GM18870 (cell line): Measurements from ENCODE around the gene RABGGTA.

Experiments used
- ATAC-seq: cut with Tn5 transposase; IDR thresholded peaks from one replicate; pipeline ENCODE4 v1.9.1; 2021; ENCODE audit warnings: moderate library complexity; ENCODE audit not compliant: unreplicated experiment

The RABGGTA gene

DNA sequence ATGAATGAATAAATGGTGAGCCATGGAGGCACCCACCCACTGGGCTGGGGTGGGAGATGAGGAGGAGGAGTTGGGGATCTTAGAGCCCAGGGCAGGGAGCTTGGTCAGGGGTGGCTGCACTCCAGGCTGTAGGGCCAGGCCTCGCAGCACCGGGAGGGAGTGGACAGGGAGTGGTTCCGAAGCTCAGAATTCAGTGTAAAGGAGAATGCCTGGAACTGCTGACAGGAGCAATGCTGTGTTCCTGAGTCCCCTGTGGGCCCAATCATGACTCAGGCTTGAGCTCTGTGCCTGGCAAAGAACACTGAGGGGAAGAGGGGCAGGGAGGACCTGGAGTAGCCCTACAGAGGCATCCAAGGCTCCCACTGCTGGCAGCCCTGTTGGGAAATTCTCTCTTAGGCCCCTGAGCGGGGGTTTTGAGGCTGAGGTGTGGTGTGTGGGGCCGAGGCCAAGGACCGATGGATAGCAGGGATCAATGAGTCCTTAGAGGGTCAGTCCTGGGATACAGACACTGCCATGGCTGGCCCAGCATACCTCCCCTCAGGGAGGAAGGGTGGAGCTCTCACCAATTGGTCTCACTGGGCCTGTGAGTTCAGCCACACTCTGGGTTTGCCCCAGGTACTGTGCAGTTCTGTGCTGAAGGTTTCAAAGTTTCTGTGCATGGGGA, 9.5 kb upstream of the RABGGTA start:
- no peak for ATAC-seq

DNA sequence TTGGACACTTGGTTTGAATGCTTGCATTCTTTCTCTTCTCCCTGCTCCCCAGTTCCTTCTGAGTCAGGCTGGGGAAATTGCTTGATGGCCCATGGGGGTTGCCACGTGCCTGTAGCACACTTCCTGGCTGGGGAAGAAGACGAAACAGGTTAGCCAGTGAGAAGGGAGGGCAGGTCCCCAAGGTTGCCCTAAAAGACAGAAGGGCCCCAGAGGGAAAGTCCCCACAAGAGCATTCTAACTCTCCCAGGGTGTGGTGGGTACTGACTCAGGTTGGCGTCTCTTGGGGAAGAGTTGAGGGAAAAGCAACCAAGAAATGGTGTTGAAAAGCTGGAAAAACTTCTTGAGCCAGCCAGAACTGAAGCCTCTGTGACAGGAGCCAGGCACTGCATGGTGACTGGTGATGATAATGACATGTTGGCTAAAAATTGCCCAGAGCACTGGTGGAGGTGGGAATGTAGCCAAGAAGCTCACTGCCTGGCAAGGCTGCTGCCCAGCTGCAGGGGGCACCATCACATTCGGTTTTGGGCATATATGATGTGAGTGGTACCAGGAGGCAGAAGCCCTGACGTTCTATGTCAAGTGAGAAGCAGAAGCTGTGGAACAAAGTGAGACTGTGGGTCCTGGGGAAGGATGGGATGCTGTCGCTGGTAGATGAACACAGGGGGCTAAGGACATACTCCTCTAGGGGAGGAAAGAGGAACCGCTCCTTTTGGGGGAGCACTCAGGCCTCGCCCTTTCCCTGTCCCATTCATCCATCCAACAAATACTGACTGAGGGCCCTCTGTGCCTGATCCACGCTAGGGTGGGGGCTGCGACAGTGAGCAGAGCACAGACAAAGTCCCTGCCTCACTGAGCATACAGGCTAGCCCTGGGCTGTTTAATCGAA, 8.1 kb upstream of the RABGGTA start:
- ATAC-seq, result no peak

DNA sequence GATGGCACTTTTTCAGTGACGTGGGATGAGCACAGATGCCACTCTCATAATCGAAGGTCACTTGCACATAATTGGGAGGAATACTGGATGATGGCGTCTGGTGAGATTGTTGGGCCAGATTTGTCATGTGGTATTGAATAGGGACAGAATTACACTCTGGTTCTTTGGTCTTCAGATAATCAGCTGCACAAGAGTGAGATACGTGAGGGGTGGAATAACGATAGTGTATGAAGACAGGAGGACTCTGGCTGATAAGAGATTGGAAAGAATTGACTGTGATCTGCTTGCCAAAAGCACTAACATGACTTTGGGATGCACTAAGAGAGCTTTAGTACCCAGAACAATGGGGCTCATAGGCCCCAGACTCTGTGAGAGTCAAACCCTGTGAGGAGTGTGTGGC, 7.0 kb upstream of the RABGGTA start:
- ATAC-seq, result no peak

DNA sequence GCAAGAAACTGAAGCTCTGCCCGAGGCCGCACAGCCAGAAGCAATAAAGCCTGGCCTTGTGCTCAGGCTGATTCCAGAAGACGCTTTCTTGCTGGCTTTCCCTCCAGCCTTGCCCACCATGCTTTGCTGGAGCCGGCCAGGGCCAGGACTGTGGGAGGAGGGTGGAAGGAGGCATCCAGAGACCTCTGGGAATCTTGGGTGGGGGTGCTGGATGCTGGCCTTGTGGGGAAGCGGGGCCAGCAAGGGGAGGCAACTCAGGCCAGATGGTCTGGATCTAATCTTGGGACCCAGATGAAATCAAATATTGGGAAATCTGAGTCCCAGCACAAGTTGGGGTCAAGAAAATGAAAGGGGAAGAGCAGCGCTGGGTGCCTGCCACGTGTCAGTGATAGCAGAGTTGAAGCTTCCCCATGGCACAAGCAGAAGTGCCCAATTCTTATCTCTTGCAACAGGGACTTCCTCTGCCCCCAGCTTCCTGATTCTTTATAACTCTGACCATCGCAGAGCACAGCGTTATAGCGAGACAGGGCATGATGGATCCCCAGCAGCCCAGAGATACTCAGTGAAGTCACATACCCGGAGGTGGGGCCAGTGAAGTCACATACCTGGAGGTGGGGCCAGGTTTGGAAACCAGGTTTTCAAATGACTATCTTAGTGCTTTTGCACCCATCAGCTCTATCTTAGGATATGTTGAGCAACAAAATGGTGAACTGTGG, 6.4 kb upstream of the RABGGTA start:
- no peak for ATAC-seq

DNA sequence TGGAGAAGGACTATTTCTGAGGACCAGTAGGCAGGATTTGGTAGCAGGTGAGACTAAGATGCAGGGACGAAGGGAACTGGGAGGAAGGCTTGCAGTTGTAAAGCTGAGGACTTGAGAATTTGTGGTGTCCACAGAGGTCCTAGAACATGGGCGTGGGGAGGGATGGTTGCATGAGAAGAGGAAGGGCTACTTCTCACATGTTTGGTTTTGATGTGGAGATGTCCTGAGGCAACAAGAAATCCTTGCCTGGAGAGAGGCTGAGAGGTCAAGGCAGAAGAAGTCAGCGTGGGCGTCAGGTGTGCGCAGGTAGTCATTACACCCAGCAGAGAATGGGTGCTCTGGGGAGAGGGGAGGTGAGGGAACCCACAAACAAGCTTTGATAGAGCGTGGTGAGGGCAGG, 5.7 kb upstream of the RABGGTA start:
- ATAC-seq, result no peak

DNA sequence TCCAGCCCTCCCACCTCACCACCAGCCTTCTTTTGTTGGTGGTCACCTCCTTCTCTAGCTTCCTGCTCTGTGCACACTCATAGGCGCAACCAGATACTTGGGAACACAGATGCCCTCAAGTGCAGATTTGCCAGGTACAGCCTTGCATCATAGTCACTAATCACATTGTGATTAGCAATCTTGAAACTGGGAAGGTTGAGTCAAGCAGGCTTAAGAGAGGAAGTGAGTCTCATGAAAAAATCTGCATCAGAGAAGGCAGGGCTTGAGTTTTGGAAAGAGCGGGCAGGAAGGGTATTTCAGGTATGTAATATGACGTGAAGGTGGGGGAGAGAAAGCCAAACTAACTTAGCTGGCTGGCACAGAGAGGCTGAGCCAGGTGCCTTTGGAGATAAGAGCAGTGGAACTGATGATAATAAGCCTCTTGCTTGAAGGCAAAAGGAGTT, 2.7 kb upstream of the RABGGTA start:
- peak; percentile 71 for ATAC-seq

DNA sequence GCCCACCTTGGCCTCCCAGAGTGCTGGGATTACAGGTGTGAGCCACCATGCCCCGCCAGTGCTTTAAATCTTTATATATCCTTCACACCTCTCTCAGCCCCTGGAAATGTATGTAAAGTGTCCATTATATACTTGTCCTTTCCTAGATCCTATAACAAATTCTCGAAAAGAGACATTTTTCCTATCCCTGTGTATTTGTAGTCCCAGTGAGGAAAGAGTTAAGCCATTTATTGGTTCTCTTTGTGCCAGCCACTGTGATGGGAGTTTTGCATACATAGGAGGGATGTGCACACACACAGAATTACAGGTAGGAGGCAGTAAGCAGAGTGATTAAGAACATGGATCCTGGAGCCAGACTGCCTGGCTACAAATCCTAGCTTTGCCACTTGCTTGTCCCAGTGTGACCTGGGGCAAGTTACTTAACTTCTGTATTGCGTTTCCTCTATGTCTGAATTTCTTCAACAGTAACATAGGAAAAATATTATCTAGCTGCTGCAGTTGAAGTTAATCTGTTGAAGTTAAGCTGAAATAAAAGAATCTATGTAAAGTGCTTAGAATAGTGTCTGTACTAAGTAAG, 2.1 kb upstream of the RABGGTA start:
- no peak for ATAC-seq

DNA sequence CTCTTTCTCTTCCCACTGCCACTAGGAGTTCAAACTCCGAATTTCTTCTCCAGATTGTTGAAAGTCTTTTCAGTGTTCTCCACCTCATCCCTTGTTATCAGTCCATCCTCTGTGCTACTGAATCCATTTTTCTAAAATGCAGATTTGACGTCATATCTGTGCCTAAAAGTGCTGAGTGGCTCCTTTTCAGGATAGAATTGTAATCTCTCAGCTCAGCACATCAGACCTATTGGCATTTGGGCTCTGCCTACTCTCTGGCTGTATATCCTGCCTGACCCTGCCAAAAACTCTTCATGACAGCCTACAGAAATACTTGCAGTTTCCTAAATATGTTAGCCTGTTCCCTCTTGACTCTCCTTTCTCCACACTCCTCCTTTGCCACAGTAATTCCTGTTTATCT, 1.1 kb upstream of the RABGGTA start:
- ATAC-seq, result no peak

DNA sequence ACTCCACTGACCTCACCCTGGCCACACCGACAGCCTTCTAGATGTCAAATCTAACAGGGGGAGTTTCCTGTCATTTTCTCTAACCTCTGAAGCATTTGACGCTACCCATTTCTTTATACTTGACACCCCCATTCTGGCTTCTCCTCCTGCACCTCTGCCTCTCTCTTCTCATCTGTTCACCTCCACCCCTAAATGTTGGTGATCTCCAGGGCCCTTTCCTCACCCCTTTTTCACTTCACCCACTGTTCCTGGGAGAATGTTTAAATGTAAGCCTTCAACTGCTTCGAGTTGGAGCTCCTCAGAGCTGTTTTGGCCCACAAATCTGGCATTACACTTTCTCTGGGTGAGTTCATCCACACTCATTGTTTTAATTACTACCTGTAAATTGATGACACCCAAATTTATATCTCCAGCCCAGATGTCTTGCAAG, 452 bp upstream of the RABGGTA start:
- ATAC-seq, result no peak

DNA sequence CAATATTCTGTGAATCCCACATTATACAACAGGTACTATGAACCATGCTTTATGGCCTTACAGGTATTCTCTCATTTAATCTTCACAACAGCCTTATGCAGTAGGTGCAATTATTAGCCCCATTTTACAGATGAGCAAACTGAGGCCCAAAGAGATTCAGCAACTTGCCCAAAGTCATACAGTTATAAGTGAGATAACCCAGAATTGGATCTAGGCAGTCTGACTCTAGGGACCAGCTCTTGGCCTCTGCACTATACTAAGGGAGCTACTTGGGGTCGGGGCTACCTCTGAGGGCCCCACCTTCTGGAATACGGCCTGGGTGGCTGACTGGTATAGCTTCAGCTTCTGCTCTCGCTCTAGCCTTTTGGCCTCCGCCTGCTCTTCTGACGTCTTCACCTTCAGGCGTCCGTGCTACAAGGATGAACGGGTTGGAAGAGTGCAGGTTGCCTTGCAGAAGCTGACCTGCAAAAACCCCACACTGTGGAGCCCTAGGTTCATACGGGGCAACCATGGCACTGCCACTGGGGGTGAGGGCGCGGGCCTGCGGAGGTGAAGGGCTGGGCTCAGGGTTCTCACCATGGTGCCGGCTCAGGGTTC, 762 bp downstream of the RABGGTA start:
- ATAC-seq, result no peak

DNA sequence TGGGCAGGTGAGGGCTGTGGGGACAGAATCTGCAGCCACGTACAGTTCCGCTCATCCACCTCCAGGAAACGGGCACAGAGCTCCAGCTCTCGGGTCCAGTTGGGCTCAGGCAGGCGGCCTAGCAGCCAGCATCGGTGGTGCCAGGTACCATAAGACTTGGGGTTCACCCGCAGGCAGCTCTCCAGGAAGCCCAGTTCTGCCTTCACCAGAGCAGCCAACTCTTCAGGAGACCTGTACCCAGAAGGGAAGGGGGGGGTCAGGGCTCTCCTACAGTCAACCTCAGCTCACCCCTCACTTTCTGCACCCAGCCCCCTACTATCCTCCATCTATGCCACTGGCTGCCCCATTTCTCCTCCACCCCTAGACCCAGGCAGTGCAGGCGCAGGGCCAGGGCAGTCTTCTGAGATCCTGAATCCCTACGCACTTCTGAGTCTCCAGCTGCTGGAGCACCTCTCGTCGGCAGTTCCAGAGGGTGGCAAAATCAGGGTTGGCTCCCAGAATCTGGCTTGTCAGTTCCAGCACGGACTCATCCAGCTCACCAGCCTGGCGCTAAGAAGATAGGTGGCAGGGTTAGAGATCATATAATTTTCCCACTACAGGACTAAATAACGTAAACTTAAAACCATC, 1.4 kb downstream of the RABGGTA start:
- no peak for ATAC-seq

DNA sequence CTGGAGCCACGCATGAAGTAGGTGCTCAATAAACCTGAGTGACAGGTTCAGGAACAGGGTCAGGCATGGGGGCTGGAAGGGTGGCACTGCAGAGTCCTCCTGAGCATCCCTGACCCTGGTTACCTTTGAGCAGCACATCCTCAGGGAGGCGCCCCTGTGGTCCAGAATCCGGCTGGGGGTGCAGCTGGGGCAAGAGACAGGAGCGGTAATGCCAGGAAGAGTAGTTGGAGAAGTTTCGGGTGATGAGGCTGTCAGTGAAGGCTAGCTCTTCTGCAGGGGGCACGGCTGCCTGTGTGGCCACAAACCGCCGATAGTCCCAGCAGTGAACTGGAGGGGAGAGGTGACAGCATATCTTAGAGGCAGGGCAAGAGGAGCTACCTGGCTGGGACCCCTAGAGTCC, 2.0 kb downstream of the RABGGTA start:
- no peak for ATAC-seq

DNA sequence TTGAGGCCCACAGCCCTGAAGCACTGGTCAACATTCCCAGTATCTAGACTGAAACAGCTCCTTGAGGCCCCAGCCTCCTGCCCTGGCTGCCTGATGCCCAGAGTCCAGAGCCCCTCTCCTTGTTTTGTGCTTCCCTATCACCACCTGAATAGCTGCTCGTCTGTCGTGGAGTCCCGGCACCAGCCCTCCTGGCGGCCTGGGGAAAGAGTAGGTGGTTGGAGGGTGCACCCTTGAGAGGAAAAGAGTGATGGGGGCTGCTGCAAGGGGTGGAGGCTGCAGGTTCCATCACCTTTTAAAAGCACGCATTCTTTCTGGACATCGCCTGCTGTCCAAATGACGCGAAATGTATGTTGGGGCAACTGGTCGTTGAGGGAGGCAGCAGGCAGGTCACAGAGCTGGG, 3.2 kb downstream of the RABGGTA start:
- no peak for ATAC-seq

DNA sequence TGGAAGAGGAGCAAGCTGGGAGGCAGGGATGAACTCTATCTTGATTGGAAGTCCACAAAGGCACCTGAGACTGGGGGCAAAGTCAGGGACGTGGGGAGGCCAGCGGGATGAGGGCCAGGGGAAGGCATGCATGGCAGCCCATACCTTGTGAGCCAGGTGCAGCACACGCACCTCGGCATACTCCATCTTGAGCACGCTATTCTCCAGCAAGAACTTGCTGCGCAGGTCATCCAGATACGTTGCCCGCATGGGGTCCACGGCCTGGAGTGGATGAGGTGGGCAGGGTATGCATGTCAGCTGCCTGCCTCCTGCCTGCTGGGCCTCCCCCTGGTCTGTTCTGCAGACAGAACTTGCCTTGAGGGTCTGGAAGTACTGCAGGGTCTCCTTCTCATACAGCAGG, 3.9 kb downstream of the RABGGTA start:
- ATAC-seq, result no peak

DNA sequence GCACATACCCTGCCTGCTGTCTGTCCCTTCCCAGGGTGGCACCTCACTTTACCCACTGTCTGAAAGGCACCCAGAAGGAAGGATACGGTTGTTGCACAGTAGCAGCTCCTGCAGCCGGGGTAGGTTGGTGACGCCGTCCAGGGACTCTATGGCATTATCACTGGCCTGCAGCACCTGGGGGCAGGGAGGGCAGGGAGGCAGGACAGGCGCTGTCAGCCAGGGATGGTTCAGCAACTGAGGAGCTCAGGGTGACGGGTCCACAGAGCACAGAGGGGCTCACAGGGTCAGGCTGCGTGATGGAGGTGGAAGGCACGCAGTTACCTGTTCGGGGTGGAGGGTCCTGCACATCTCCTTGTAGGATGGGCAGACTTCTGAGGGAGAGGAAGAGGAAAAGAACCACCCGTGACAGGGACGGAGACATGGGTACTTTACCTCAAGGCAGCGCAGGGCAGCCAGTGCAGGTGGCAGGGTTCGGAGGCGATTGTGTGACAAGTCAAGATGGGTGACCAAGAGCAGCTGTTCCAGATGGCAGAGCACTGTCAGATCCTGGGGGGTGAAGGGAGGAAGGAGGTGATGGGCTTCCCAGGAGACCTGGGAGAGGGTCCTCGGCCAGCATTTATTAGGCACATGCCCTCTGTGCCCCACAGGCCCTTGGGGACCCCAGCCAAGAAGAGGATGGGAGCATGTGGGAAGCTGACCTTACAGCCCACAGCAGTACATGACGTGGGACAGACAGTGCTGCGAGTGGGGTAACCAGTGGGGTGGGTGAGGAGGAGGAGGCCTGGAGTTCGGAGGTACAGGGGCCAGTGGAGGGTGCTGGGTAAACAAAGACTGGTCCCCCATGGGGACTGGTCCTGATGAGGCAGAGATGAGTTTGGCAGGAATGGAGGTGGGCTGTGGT, 4.8 kb downstream of the RABGGTA start:
- ATAC-seq, result no peak

DNA sequence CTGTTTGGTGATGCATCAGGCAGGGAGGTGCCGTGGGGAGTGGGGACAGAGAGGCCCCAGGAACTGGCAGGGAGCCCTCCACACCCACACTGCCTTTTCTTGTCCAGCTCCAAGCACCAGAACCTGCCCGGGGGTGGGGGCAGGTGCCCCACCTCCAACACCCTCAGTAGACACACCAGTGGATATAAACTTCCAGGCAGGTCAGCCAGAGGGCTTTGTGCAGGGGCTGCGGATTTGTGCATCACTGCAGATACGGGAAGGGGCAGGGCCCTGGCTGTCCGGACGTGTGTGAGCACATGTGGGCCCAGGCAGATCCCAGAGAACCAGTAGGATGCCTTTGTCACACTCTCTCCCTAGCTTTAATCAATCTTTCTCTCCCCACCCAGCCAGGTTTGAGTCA, 7.1 kb downstream of the RABGGTA start:
- no peak for ATAC-seq

DNA sequence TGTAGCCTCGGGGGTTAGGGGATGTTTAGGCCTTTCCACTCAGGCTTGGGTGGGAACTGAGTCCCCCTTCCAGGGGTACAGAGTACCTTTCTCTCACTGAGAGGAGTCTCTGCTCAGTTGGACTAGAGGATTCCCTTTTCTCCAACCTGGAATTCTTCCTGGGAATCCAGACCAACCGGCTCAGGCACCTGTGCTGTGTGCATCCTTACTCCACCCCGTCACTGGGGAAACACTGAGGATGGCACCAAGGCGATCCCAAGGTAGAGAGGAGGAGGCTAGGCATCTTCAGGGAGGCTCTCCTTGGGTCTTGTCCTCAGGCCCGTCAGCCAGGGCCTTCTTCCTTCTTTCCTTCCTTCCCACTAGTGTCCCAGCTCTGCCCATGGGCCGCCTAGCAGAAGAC, 7.5 kb downstream of the RABGGTA start:
- no peak for ATAC-seq

DNA sequence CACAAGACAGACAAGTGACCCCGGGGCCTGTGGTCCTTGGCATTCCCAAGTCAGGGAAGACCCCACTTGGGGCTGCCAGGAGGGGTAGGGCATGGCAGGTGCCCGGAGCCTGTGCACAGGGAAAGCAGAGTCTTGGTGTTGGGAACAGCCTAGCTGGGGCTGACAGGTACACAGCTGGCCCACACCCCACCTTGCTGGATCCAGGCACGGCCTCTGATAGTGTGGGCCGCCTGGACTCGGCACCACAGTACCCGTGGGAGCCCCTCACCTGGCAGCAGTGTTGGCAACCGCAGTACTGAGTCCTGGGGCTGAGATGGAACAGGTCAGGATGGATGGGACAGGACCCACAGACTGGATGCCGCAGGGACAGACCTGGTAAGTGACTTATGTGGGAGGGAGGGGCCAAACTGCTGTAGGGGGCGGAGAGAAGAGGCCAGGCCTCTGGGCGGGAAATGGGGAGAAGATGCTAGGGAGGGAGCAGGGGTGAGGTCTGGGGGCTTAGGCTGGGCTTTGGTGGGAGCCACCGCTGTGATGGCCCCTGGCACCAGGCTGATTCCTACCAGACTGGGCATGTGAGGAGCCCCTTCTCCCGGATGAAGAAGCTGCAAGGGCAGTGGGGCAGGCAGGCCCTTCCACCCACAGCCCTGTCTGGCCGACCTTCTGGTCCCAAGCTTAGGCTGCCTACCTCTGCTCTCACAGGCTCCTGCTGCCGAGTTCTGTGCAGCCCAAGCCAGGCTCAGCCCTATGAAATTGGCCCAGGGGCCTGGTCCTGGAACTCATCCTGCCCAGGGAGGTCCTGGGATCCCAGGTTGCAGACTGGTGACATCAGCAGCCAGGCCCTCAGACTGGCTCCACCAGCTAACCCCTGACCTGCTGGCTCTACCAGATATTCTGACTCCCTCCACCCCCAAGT, 8.3 kb downstream of the RABGGTA start, which contains the start of gene TGM1:
TSS of gene TGM1 (minus strand) at position 357 of the 913 bp plus-strand sequence. CDS start 825 bp downstream, outside the sequence.
- no peak for ATAC-seq
